ENCODE measurements around the gene CENPP. TPM values are rescaled to one million over a fixed set of nuclear protein-coding genes. Genes with fewer than 3 reads are reported as not detected.

Gene CENPP
- polyA plus RNA-seq, 6 donors from 2014 or later: 2.9 to 5.3 (median 4.2) TPM

- Mint-ChIP-seq H3K27me3 (no peaks in the 10 kb centered on the region), H3K36me3 (no peaks in the 10 kb centered on the region), H3K9me3 (no peaks in the 10 kb centered on the region), H3K4me1 (peaks cover 40 to 59% (median 56%) of the 10 kb centered on the region in 3 donors), H3K4me3 (peak overlapping the region in 1 of 8 donors; percentile 52), H3K27ac (peak overlapping the region in 2 of 6 donors; percentile 28 to 62)
- DNase-seq: no peak
- ATAC-seq (ENCODE audit: low read depth in 2 of 2): no peak
Observed at GRCh38 chr9:92664394-92665152, 338.8 kb downstream of the CENPP start.

DNA sequence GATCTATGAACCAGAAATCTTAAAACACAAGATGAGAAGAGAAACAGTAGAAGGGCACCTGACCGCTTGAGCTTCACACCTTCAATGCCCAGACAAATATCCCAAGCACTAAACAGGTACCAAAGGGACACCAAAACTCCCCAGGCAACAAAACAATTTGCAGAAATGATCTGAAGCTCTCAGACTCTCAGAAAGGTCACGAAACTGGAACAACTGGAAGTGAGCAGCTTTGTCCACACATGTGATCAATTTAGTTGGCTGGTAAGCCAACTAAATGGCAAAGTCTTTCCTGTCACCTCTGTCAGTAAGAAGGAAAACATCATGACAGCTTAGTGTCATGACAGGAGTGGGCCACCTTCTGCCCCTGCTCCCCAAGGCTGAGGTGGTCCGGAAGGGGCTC, 340.1 kb downstream of the CENPP start:
- H3K27ac Mint-ChIP-seq: peak overlapping the region in 4 of 6 donors; percentile 9 to 49 (median 41)
- H3K4me3 Mint-ChIP-seq: peak overlapping the region in 2 of 8 donors; percentile 82 to 100
- no peak for DNase-seq
- no peak for ATAC-seq (ENCODE audit: low read depth in 2 of 2)
- no peaks in the 10 kb centered on the region for H3K36me3 Mint-ChIP-seq
- H3K9me3 Mint-ChIP-seq: no peaks in the 10 kb centered on the region
- peaks cover 41 to 60% (median 54%) of the 10 kb centered on the region in 3 donors for H3K4me1 Mint-ChIP-seq
- H3K27me3 Mint-ChIP-seq: no peaks in the 10 kb centered on the region

GRCh38 chr9:92666236-92666635, 340.5 kb downstream of the CENPP start:
- Mint-ChIP-seq H3K36me3 (no peaks in the 10 kb centered on the region), H3K4me3 (peak overlapping the region in 3 of 8 donors; percentile 3 to 100 (median 82)), H3K9me3 (no peaks in the 10 kb centered on the region), H3K27me3 (no peaks in the 10 kb centered on the region), H3K4me1 (peaks cover 41 to 60% (median 50%) of the 10 kb centered on the region in 3 donors), H3K27ac (peak overlapping the region in 4 of 6 donors; percentile 41 to 49 (median 42))
- no peak for DNase-seq
- ATAC-seq (ENCODE audit: low read depth in 2 of 2): no peak

DNA sequence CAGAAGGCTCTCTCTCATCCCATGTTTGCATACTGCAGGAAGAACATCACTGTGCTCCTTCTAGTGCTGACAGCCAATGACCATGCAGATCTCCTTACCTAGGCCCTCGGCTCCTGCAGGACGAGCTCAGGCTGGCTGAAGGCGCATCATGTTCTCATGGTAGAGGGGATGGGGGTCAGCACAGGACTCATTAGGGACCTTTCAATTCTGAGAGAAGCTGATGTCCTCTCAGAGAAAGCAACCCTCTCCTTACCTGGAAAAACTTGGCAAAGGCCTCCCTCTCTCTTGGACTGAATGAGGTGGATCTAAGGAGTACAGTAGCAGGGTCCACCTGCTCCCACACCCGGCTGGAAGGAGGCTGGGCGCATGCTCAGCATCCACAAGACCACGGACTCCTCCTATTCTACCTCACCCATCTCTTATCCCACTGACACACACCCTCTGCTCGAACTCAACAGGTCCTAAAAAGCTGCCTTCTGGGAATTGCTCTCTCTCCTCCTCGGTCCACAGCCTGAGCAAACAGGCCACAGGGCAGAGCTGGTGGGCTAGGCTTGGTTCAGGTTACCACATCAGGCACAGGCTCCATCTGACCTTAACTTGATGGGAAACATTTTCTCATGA, 341.3 kb downstream of the CENPP start:
- DNase-seq (no peak), ATAC-seq (ENCODE audit: low read depth in 2 of 2) (no peak)
- Mint-ChIP-seq H3K4me1 (peaks cover 35 to 54% (median 44%) of the 10 kb centered on the region in 3 donors), H3K27me3 (no peaks in the 10 kb centered on the region), H3K4me3 (peak overlapping the region in 3 of 8 donors; percentile 44 to 100 (median 56)), H3K9me3 (no peaks in the 10 kb centered on the region), H3K27ac (peak overlapping the region in 1 of 6 donors; percentile 81), H3K36me3 (no peaks in the 10 kb centered on the region)

- Mint-ChIP-seq H3K27me3 (no peaks in the 10 kb centered on the region), H3K9me3 (no peaks in the 10 kb centered on the region), H3K4me3 (peak overlapping the region; percentile 87 to 100 (median 96)), H3K4me1 (peaks cover 31 to 47% (median 33%) of the 10 kb centered on the region in 3 donors), H3K36me3 (no peaks in the 10 kb centered on the region), H3K27ac (peak overlapping the region; percentile 74 to 98 (median 94))
- no peak for DNase-seq
- no peak for ATAC-seq (ENCODE audit: low read depth in 2 of 2)
Observed at GRCh38 chr9:92668746-92669526, 343.2 kb downstream of the CENPP start.

DNA sequence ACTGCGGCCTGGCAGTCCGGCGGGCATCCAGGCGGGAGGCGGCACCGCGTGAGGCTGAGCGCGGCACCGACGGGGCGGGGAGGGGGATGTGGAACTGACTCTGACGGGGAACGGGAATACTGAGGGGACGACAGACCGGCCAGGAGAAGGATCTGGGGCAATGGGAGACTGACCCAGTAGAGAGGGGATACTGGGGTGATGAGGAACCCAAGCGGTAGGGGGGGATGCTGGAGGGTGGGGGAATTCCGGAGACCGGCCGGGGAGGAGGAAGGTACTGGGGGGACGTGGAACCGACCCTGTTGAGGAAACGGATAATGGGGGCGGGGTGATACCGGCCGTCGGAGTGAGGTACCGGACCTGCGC, 343.8 kb downstream of the CENPP start:
- Mint-ChIP-seq H3K36me3 (no peaks in the 10 kb centered on the region), H3K27me3 (no peaks in the 10 kb centered on the region), H3K27ac (peak overlapping the region; percentile 87 to 98 (median 94)), H3K9me3 (no peaks in the 10 kb centered on the region), H3K4me3 (peak overlapping the region; percentile 87 to 100 (median 96)), H3K4me1 (peaks cover 30 to 47% (median 33%) of the 10 kb centered on the region in 3 donors)
- ATAC-seq (ENCODE audit: low read depth in 2 of 2) (peak; percentile 24 to 29), DNase-seq (no peak)

Other genes starting within 250 kb of the CENPP start
- 10 to 100 TPM; 32.8 to 53.5 (median 44.2) TPM for gene SPTLC1, start 210.5 kb upstream of the CENPP start, polyA plus RNA-seq (ENCODE audit: low read depth in 6 of 6)
- gene IARS1, start 32.3 kb upstream of the CENPP start, polyA plus RNA-seq (ENCODE audit: low read depth in 6 of 6): 10 to 100 TPM; 30.1 to 54.0 (median 40.8) TPM
- gene NOL8, start 603 bp upstream of the CENPP start, polyA plus RNA-seq (ENCODE audit: low read depth in 6 of 6): 10 to 100 TPM; 18.6 to 37.0 (median 26.9) TPM
- gene OGN, start 78.6 kb downstream of the CENPP start, polyA plus RNA-seq (ENCODE audit: low read depth in 6 of 6): under 1 TPM in 2 of 6 donors, not detected in 4; 0.09 to 0.57 TPM
- under 1 TPM in 3 of 6 donors, not detected in 3; 0.17 to 0.21 (median 0.19) TPM for gene OMD, start 98.5 kb downstream of the CENPP start, polyA plus RNA-seq (ENCODE audit: low read depth in 6 of 6)
- gene ASPN, start 156.6 kb downstream of the CENPP start, polyA plus RNA-seq (ENCODE audit: low read depth in 6 of 6): under 1 TPM in 1 of 6 donors, not detected in 5; 0.12 TPM
- under 1 TPM in 1 of 6 donors, not detected in 5; 0.09 TPM for gene ECM2, start 210.0 kb downstream of the CENPP start, polyA plus RNA-seq (ENCODE audit: low read depth in 6 of 6)

Measured in naive B cell (primary cell).